Measurements from ENCODE around the gene GRK5.

The GRK5 gene

GRCh38 chr10:119222537-119222936, 15.2 kb downstream of the GRK5 start:
- Histone ChIP-seq H2BK120ac (ENCODE audit: low read depth, low read length) (no peak overlapping the region), H3K18ac (ENCODE audit: low read depth in 1 of 2, low read length in 2 of 2) (peak overlapping the region; percentile 29 to 31), H2BK5ac (ENCODE audit: low read depth, low read length, poor library complexity, severe bottlenecking) (no peak overlapping the region), H2BK12ac (ENCODE audit: low read length in 2 of 2) (no peak overlapping the region), H4K8ac (ENCODE audit: low read length) (no peak overlapping the region), H3K4ac (ENCODE audit: low read depth in 1 of 2, low read length in 2 of 2) (peak overlapping the region in 1 of 2 experiments; percentile 22), H2AFZ (ENCODE audit: low read depth, low read length) (no peak overlapping the region), H3K23ac (ENCODE audit: low read length in 2 of 2) (no peak overlapping the region), H3K4me2 (ENCODE audit: low read length, poor library complexity, severe bottlenecking) (no peak overlapping the region), H3K4me1 (ENCODE audit: control insufficient read depth, insufficient read depth, low read depth, low read length) (no peaks in the 10 kb centered on the region), H3K4me3 (ENCODE audit: insufficient read depth in 1 of 2, low read depth in 1 of 2, low read length in 2 of 2) (peak overlapping the region in 1 of 2 experiments; percentile 57), H2AK5ac (ENCODE audit: low read length, severe bottlenecking) (no peak overlapping the region), H3K14ac (ENCODE audit: low read length in 2 of 2) (no peak overlapping the region), H3K9ac (ENCODE audit: low read length) (peak overlapping the region; percentile 42), H3K9me3 (ENCODE audit: control insufficient read depth, low read length) (no peaks in the 10 kb centered on the region), H3K27ac (ENCODE audit: low read length, poor library complexity, severe bottlenecking) (no peak overlapping the region), H2BK15ac (ENCODE audit: low read depth, poor library complexity, severe bottlenecking) (no peak overlapping the region), H4K91ac (ENCODE audit: low read length) (no peak overlapping the region), H3K36me3 (ENCODE audit: control insufficient read depth in 1 of 2, insufficient read depth in 2 of 2, low read depth in 1 of 2, low read length in 2 of 2) (no peaks in the 10 kb centered on the region), H3K27me3 (ENCODE audit: control insufficient read depth in 1 of 2, insufficient read depth in 1 of 2, low read length in 2 of 2) (no peaks in the 10 kb centered on the region), H3K79me1 (replicated peaks; ENCODE audit: low read length, poor library complexity, severe bottlenecking) (peaks cover 25% of the 10 kb centered on the region)
- no peak for DNase-seq
- WGBS, result 81% methylated on average over 8 of the region's 9 CpGs

GRCh38 chr10:119222966-119223386, 15.6 kb downstream of the GRK5 start:
- H3K14ac ChIP-seq (ENCODE audit: low read length in 2 of 2), result no peak overlapping the region
- H3K18ac ChIP-seq (ENCODE audit: low read depth in 1 of 2, low read length in 2 of 2), result peak overlapping the region in 1 of 2 experiments; percentile 19
- no peak overlapping the region for H2AFZ ChIP-seq (ENCODE audit: low read depth, low read length)
- H3K27ac ChIP-seq (ENCODE audit: low read length, poor library complexity, severe bottlenecking), result no peak overlapping the region
- 94% methylated on average over 9 of the region's 9 CpGs for WGBS
- H3K4me3 ChIP-seq (ENCODE audit: insufficient read depth in 1 of 2, low read depth in 1 of 2, low read length in 2 of 2), result peak overlapping the region in 1 of 2 experiments; percentile 57
- no peak overlapping the region for H2AK5ac ChIP-seq (ENCODE audit: low read length, severe bottlenecking)
- no peak overlapping the region for H4K8ac ChIP-seq (ENCODE audit: low read length)
- no peaks in the 10 kb centered on the region for H3K36me3 ChIP-seq (ENCODE audit: control insufficient read depth in 1 of 2, insufficient read depth in 2 of 2, low read depth in 1 of 2, low read length in 2 of 2)
- peak overlapping the region; percentile 7 for H4K91ac ChIP-seq (ENCODE audit: low read length)
- no peaks in the 10 kb centered on the region for H3K27me3 ChIP-seq (ENCODE audit: control insufficient read depth in 1 of 2, insufficient read depth in 1 of 2, low read length in 2 of 2)
- no peak overlapping the region for H2BK5ac ChIP-seq (ENCODE audit: low read depth, low read length, poor library complexity, severe bottlenecking)
- peak overlapping the region; percentile 8 for H2BK15ac ChIP-seq (ENCODE audit: low read depth, poor library complexity, severe bottlenecking)
- H3K4ac ChIP-seq (ENCODE audit: low read depth in 1 of 2, low read length in 2 of 2), result no peak overlapping the region
- H3K23ac ChIP-seq (ENCODE audit: low read length in 2 of 2), result no peak overlapping the region
- no peak overlapping the region for H3K4me2 ChIP-seq (ENCODE audit: low read length, poor library complexity, severe bottlenecking)
- peaks cover 25% of the 10 kb centered on the region for H3K79me1 ChIP-seq (replicated peaks; ENCODE audit: low read length, poor library complexity, severe bottlenecking)
- DNase-seq, result no peak
- H3K9me3 ChIP-seq (ENCODE audit: control insufficient read depth, low read length), result no peaks in the 10 kb centered on the region
- H3K9ac ChIP-seq (ENCODE audit: low read length), result peak overlapping the region; percentile 42
- H2BK120ac ChIP-seq (ENCODE audit: low read depth, low read length), result no peak overlapping the region
- no peak overlapping the region for H2BK12ac ChIP-seq (ENCODE audit: low read length in 2 of 2)
- H3K4me1 ChIP-seq (ENCODE audit: control insufficient read depth, insufficient read depth, low read depth, low read length), result no peaks in the 10 kb centered on the region

DNA sequence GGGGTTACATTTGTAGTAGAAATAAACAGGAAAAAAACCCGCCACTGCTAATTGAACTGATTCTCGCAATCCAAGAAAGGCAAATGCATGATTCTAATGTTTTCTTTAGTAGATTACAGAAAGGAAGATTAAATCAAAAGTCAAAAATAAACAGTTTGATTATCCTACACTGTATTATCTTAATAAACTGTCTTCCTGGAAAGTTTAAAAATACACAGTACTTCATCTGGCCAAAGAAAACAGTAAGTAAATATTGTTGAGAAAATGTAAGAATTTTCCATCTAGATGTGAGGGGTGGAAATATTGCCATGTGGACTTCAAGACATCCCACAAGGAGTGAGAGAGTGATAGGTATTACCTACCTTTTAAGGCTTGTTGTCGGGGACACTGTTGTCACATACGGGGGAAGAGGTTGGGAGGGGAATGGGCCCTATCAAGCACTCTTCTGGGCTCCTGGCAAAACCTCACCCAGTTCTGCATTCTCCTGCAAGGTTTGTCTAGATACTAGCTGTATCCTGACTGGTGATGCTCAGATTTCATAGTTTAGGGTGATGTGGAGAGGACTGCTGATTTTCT, 17.8 kb downstream of the GRK5 start:
- Histone ChIP-seq H3K9me3 (ENCODE audit: control insufficient read depth, low read length) (no peaks in the 10 kb centered on the region), H3K9ac (ENCODE audit: low read length) (no peak overlapping the region), H3K4me3 (ENCODE audit: insufficient read depth in 1 of 2, low read depth in 1 of 2, low read length in 2 of 2) (no peak overlapping the region), H2BK5ac (ENCODE audit: low read depth, low read length, poor library complexity, severe bottlenecking) (no peak overlapping the region), H3K4me2 (ENCODE audit: low read length, poor library complexity, severe bottlenecking) (no peak overlapping the region), H3K36me3 (ENCODE audit: control insufficient read depth in 1 of 2, insufficient read depth in 2 of 2, low read depth in 1 of 2, low read length in 2 of 2) (no peaks in the 10 kb centered on the region), H3K23ac (ENCODE audit: low read length in 2 of 2) (no peak overlapping the region), H2BK15ac (ENCODE audit: low read depth, poor library complexity, severe bottlenecking) (no peak overlapping the region), H3K27me3 (ENCODE audit: control insufficient read depth in 1 of 2, insufficient read depth in 1 of 2, low read length in 2 of 2) (no peaks in the 10 kb centered on the region), H4K91ac (ENCODE audit: low read length) (no peak overlapping the region), H2BK120ac (ENCODE audit: low read depth, low read length) (no peak overlapping the region), H3K14ac (ENCODE audit: low read length in 2 of 2) (no peak overlapping the region), H3K79me1 (replicated peaks; ENCODE audit: low read length, poor library complexity, severe bottlenecking) (peaks cover 27% of the 10 kb centered on the region), H3K18ac (ENCODE audit: low read depth in 1 of 2, low read length in 2 of 2) (no peak overlapping the region), H2BK12ac (ENCODE audit: low read length in 2 of 2) (peak overlapping the region; percentile 10 to 72), H3K27ac (ENCODE audit: low read length, poor library complexity, severe bottlenecking) (no peak overlapping the region), H3K4ac (ENCODE audit: low read depth in 1 of 2, low read length in 2 of 2) (no peak overlapping the region), H3K4me1 (ENCODE audit: control insufficient read depth, insufficient read depth, low read depth, low read length) (no peaks in the 10 kb centered on the region), H2AFZ (ENCODE audit: low read depth, low read length) (no peak overlapping the region), H4K8ac (ENCODE audit: low read length) (no peak overlapping the region), H2AK5ac (ENCODE audit: low read length, severe bottlenecking) (no peak overlapping the region)
- DNase-seq, result no peak
- 100% methylated on average over 3 of the region's 4 CpGs for WGBS

GRCh38 chr10:119227825-119228224, 20.5 kb downstream of the GRK5 start:
- H3K27ac ChIP-seq (ENCODE audit: low read length, poor library complexity, severe bottlenecking), result no peak overlapping the region
- no peak for DNase-seq
- no peak overlapping the region for H4K8ac ChIP-seq (ENCODE audit: low read length)
- H3K14ac ChIP-seq (ENCODE audit: low read length in 2 of 2), result no peak overlapping the region
- H3K4ac ChIP-seq (ENCODE audit: low read depth in 1 of 2, low read length in 2 of 2), result no peak overlapping the region
- no peak overlapping the region for H2AFZ ChIP-seq (ENCODE audit: low read depth, low read length)
- H3K23ac ChIP-seq (ENCODE audit: low read length in 2 of 2), result no peak overlapping the region
- no peak overlapping the region for H4K91ac ChIP-seq (ENCODE audit: low read length)
- no peak overlapping the region for H2BK120ac ChIP-seq (ENCODE audit: low read depth, low read length)
- no peaks in the 10 kb centered on the region for H3K36me3 ChIP-seq (ENCODE audit: control insufficient read depth in 1 of 2, insufficient read depth in 2 of 2, low read depth in 1 of 2, low read length in 2 of 2)
- peaks cover 26% of the 10 kb centered on the region for H3K79me1 ChIP-seq (replicated peaks; ENCODE audit: low read length, poor library complexity, severe bottlenecking)
- no peak overlapping the region for H2AK5ac ChIP-seq (ENCODE audit: low read length, severe bottlenecking)
- no peak overlapping the region for H2BK5ac ChIP-seq (ENCODE audit: low read depth, low read length, poor library complexity, severe bottlenecking)
- H3K4me2 ChIP-seq (ENCODE audit: low read length, poor library complexity, severe bottlenecking), result no peak overlapping the region
- no peaks in the 10 kb centered on the region for H3K9me3 ChIP-seq (ENCODE audit: control insufficient read depth, low read length)
- H3K18ac ChIP-seq (ENCODE audit: low read depth in 1 of 2, low read length in 2 of 2), result no peak overlapping the region
- H3K9ac ChIP-seq (ENCODE audit: low read length), result no peak overlapping the region
- H3K4me3 ChIP-seq (ENCODE audit: insufficient read depth in 1 of 2, low read depth in 1 of 2, low read length in 2 of 2), result no peak overlapping the region
- H3K27me3 ChIP-seq (ENCODE audit: control insufficient read depth in 1 of 2, insufficient read depth in 1 of 2, low read length in 2 of 2), result no peaks in the 10 kb centered on the region
- H2BK15ac ChIP-seq (ENCODE audit: low read depth, poor library complexity, severe bottlenecking), result no peak overlapping the region
- H2BK12ac ChIP-seq (ENCODE audit: low read length in 2 of 2), result no peak overlapping the region
- 93% methylated on average over 5 of the region's 6 CpGs for WGBS
- no peaks in the 10 kb centered on the region for H3K4me1 ChIP-seq (ENCODE audit: control insufficient read depth, insufficient read depth, low read depth, low read length)

Measured in mesenchymal stem cell (in vitro differentiated cells and primary cell).